GM12865 (cell line): ENCODE measurements around the gene CRYBA4.
A peak's percentile ranks its signal among the peaks of the same experiment; 100 is the strongest.

Experiments
- DNase-seq: peaks from one replicate; pipeline ENCODE4 v3.0.0; 2010; ENCODE audit warnings: low read depth
- H3K4me3 ChIP-seq: 2 replicates; pipeline ENCODE4 v1.5.1; 2011; ENCODE audit warnings: mild to moderate bottlenecking, low read depth, low read length, control low read depth
- CTCF ChIP-seq: IDR thresholded peaks from 2 replicates; pipeline ENCODE4 v1.5.1; 2011; ENCODE audit warnings: low read length, control low read depth, low read depth, inconsistent platforms; ENCODE audit not compliant: insufficient read depth; ENCODE audit errors: missing control alignments

CRYBA4 gene

GRCh38 chr22:26673486-26673885, 51.7 kb downstream of the CRYBA4 start:
- DNase-seq = peak; percentile 50
- TF ChIP-seq CTCF = no peak
- H3K4me3 ChIP-seq = peak overlapping the region; percentile 95

GRCh38 chr22:26674211-26675190, 52.7 kb downstream of the CRYBA4 start:
- DNase-seq = peak; percentile 81
- peak; percentile 25 for TF ChIP-seq CTCF
- peak overlapping the region; percentile 95 for H3K4me3 ChIP-seq

GRCh38 chr22:26675687-26676268, 54.0 kb downstream of the CRYBA4 start:
- no peak for DNase-seq

GRCh38 chr22:26677217-26677616, 55.5 kb downstream of the CRYBA4 start:
- TF ChIP-seq CTCF = no peak
- DNase-seq = no peak
- H3K4me3 ChIP-seq = no peak overlapping the region

More at GRCh38 chr22:26675687-26676268, 54.0 kb downstream of the CRYBA4 start:
- peak overlapping the region; percentile 95 for H3K4me3 ChIP-seq
- no peak for TF ChIP-seq CTCF

GRCh38 chr22:26679003-26679629, 57.4 kb downstream of the CRYBA4 start:
- TF ChIP-seq CTCF = peak; percentile 97
- peak; percentile 87 for DNase-seq

More at GRCh38 chr22:26679003-26679629, 57.4 kb downstream of the CRYBA4 start:
- no peak overlapping the region for H3K4me3 ChIP-seq
